Epidermal melanocyte (primary cell): Measurements from ENCODE around the gene GRIA4.
"Not testable (repeated sequence)": the region's sequence is repeated elsewhere in the genome, so short reads cannot be mapped to it uniquely, and the experiment has no call there.

ENCODE experiments used
- DNase-seq: peaks from one replicate; pipeline ENCODE4 v3.0.0; 2011; ENCODE audit warnings: low spot score; ENCODE audit not compliant: insufficient read length

The GRIA4 gene

GRCh38 chr11:105785850-105786249 is 176.0 kb downstream of the GRIA4 start:
- not testable (repeated sequence) for DNase-seq

DNA sequence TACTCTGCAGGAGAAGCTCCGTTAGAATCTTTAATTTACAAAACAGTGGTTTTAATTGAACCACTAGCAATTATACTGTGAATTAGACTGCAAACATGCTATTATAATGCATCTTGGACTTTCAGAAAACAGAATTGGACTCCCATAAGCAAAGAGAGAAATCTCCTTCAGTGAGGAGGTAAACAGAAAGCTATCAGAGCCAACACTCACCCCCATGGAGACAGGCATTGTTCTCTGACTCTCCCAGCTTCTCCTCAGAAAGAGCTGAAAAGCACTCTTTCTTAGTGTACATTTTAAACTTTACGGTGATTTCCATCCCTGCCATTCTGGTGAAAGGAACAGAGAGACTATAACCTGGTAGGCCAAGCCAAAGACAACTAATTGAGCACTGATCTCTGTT is 176.9 kb downstream of the GRIA4 start:
- no peak for DNase-seq

DNA sequence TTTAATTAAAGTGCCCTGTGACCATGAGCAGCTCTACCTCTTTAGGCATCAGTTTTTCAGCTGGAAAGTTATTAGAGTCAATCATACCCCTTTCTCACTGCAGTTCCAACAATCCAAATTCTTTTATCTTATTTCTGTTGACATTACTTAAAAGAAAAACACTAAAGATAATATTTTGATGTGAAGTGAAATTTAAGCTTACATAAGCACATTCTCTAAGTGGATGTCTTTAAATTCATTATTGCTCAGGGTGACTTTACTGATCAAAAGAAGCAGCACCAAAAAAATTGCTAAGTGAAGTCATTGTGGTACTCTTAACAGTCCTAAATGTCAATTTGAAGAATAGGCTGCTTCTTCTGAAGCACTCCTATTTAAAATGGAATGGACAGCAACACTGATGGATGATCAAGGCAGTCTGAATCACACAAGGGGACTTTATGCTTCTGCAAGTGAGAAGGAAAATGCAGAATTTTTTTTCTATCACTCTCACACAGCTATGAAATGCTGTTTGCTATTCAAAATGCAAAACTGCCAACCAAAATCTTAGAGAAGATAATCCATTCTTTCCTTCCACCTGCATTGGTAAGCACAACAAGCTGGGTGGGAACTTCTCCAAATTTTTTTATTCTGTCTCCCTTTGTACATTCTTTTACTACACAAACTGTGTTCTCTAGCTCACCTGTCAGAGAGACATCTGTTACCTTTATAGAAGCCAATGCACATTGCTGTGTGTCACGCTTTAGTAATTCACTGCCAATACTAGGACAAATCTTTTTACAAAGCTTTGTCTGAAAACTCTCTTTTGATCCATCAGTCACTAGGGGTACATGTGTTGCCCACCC is 179.9 kb downstream of the GRIA4 start:
- no peak for DNase-seq

DNA sequence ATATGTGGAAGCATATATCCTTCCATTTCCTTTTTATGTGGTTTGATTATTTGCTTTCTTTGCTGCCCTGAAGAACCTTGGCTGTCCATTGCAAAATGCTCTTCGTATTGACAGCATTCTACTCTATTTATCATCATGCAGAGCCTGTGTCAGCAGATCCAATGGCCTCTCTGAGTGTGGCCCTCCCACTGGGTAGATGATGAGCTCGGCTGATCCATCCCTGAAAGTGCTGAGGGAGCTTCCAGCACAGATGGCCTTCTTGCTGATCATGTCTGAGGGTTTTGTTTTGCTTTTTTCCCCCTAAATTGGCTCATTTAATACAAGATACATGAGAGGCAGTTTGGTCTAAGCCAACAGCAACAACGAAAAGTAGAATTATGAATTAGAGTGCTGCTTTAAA is 181.0 kb downstream of the GRIA4 start:
- no peak for DNase-seq

DNA sequence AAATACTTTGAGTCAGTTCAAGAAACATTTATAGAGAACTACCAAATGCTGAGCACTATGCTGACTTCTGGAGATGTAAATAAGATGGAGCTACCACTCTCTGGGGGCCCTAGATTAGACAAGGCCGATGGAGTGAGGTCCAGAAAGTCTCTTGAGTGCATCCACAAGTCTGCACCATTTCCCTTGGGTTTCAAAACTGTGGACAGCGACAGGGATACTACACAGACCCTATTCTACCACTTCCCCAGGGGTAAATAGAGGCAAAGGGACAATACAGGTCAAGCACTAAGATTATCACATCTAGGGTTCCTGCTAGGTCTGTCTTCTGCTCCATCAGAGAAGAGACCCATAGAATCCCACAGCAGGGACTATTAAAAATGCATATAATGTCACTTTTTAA is 183.2 kb downstream of the GRIA4 start:
- no peak for DNase-seq

DNA sequence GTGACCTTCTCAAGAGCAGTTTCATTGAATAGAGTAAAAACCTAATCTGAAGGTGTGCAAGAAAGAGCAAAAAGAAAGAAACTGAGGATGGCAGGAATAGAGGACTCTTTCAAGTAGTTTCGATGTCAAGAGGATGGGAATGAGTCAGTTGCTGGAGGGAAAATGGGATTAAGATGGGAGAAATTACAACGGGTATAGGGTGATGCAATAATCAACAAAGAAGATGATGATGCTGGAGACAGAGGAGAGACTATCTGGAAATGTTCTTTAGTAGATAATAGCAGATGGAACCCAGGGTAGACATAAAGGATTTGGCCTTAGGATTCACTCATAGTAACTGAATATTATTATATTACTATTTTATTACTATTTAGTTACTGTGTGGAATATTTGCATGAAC is 189.4 kb downstream of the GRIA4 start:
- DNase-seq, result no peak

- no peak for DNase-seq
Observed at GRCh38 chr11:105799728-105800462, 190.0 kb downstream of the GRIA4 start.

GRCh38 chr11:105802390-105802789 is 192.5 kb downstream of the GRIA4 start:
- no peak for DNase-seq

DNA sequence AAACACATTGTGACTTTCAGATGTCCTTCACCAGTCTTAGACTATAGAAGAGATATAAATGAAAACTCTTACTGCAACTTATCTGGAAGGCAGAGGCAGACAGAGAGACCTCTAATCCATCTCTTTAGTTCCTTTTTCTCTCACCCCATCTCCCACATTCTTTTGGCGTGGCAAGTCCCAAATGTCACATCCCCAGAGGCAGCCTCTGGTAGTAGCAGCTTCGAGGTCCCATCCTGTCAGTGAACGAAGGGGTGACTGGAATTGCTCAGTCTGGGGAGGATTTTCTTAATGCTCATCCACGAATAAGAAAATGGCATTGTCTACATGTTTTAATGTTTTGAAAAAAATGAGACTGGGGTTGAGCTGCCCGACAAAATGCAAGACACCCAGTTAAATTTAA is 201.4 kb downstream of the GRIA4 start:
- no peak for DNase-seq

GRCh38 chr11:105821372-105821771 is 211.5 kb downstream of the GRIA4 start:
- DNase-seq, result no peak

DNA sequence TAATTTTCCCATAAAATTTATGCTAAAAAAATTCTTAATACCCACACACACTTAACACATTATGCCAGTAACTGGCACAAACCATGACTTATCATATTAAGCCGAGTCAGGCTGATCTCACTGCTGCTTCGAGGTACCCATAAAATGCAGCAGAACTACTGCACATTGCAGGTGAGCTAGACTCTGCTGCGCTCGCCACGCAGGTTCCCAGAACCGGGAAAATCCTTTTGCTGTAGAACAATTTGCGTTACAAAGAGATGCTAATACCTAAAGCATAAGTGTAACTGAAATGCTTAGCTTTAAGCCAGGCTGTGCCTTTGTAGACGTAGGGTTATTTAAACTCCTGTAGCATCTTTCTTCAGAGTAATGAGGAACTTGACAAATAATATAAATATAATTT is 211.9 kb downstream of the GRIA4 start:
- DNase-seq, result no peak

- DNase-seq, result no peak
Observed at GRCh38 chr11:105823495-105824033, 213.7 kb downstream of the GRIA4 start.

GRCh38 chr11:105824457-105825013 is 214.7 kb downstream of the GRIA4 start:
- DNase-seq, result no peak

DNA sequence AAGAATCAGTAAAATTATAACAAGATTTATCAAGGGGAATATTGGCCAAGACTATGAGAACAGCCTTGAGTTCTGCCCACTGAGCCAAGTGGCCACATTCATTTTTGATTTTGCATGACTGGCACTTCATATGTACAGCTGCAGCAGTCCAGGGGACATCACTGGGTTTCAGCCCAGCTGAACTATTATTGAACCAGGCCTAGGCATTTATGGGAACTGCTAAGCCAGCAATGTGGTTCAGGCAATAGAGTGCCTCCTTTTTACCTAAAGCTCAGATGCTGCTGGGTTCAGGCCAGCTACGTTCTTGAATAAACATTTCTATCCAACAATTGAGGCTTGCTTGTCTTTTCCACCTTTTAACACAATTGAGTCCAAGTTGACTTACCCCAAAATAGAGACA is 215.3 kb downstream of the GRIA4 start:
- no peak for DNase-seq

GRCh38 chr11:105827906-105828305 is 218.0 kb downstream of the GRIA4 start:
- DNase-seq, result no peak

GRCh38 chr11:105829084-105829483 is 219.2 kb downstream of the GRIA4 start:
- DNase-seq, result no peak

DNA sequence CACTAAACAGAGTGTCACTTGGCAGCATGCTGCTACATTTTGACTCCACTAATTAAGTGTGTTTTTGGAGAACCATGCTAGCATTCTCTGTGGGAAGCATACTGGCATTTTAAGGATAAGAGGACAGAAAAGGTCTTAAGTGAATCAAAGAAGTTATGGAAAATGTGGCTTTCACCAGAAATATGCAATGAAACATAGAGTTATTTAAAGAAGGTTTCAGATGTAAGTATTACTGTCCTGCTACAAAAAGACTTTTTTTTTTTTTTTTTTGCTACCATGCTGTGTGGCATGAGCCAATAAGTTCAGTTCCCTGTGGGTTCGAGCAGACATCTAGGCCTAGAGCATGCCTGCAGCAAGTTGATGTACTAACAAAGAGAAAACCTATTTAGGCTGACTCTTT is 224.6 kb downstream of the GRIA4 start:
- no peak for DNase-seq

DNA sequence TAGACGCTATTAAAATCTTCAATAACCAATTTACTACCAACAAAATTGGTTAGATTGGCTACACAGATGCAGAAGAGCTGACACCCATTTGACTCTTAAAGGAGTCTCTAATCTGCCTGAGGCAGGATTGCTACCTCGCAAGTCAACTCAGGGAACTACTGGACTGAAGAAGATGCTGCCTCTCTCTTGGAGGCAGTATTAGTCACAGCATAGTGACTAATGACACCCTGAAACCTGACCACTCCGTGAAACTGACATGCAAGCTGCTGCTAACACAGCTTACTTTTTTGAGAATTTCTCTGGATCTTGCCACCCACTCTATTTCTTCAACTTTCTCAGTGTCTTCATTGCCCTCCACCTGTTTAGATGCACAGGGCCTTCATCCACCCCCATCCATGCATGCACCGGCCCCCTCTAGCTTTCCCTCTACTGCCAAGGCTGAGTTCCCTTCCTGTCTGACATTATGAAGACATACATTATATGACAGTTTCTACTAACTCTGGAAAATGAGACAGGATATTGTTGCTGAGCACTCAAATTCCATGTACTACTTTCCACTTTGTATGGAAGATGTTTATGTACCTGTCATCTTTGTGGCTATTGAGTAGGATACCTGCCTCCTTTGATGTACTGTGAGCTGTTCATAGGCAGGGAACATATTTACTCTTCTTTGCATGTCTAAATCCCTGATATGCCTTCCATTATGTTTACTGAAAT is 229.0 kb downstream of the GRIA4 start:
- no peak for DNase-seq

DNA sequence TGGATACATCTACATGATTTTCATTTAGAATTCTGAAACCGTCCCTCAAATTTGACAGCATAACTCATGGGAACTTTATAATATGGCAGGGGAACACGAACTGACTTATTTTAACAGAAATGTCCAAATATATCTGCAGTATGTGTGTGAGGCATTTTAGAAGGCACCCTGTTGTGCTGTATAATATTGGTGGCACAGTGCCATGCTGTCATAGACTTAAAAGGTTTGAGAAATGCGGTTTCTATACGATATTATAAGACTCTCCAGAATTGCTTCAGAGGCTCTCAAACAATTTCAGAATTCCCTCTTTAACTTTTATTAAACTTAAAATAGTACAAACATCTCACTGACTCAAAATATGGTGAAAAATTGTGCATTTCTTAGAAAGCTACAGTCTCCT is 230.5 kb downstream of the GRIA4 start:
- no peak for DNase-seq

DNA sequence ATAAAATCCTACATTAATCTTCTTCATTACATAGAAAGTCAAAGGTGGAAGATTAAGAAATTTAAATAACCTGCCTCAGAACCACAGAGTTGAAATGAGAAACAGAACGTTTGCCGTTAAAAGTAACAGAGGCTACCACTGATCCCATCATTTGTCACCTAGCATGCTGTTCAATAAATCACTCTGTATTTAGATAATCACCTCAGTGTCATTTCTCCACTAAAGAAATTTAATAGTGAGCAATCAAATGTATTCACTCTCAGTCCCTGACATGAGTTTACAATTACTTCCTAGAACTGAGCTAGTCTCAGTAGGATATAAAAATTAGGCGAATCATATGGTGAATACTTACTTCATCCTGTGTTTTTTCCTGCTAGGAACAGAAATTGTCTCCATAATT is 242.5 kb downstream of the GRIA4 start:
- no peak for DNase-seq

DNA sequence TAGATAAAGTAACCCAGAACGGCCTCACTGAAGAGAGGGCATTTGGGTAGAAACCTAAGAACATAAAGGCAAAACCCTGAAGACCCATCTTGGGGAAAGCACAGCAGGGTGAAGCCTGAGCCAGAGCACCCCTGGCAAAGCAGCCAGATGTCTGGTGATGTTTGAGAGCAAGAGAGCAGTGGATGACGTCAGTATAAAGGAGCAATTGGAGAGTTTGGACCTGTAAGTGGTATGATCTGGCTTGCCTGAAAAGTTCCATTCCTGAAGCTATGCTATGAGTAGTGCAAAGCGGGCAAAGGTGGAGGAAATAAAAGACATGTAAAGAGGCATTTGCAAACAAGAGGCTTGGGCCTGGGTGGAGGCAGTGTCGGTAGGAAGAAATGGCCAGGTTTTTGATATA is 244.4 kb downstream of the GRIA4 start:
- DNase-seq, result no peak

GRCh38 chr11:105856954-105857353 is 247.1 kb downstream of the GRIA4 start:
- no peak for DNase-seq
